ENCODE data around the gene CRYGS.
A peak's percentile ranks its signal among the peaks of the same experiment; 100 is the strongest.

CRYGS gene

GRCh38 chr3:186583831-186584230 is 39.7 kb upstream of the CRYGS start:
- H3K4me1 ChIP-seq (ENCODE audit: low read length), result no peaks in the 10 kb centered on the region
- no peak overlapping the region for H3K4me2 ChIP-seq (ENCODE audit: low read length)
- no peak for TF ChIP-seq CTCF (IDR thresholded peaks at IDR 0.05; ENCODE audit: low read depth, low read length)
- no peak for TF ChIP-seq EZH2phosphoT487 (IDR thresholded peaks at IDR 0.05; ENCODE audit: low read depth)
- H3K27ac ChIP-seq (ENCODE audit: low read length), result no peak overlapping the region
- no peak overlapping the region for H2AFZ ChIP-seq (ENCODE audit: low read depth, low read length)
- no peaks in the 10 kb centered on the region for H3K9me3 ChIP-seq (ENCODE audit: insufficient read depth, low read length)
- H3K4me3 ChIP-seq (ENCODE audit: low read length), result no peak overlapping the region
- peaks cover 68% of the 10 kb centered on the region for H3K36me3 ChIP-seq (replicated peaks; ENCODE audit: low read depth, low read length)
- 0 out of 2 replicates have a peak, but pooled peaks cover 4% of the 10 kb centered on the region for H3K79me2 ChIP-seq (ENCODE audit: low read length)
- no peaks in the 10 kb centered on the region for H3K27me3 ChIP-seq (ENCODE audit: low read depth, low read length)
- H3K9ac ChIP-seq (ENCODE audit: low read length), result no peak overlapping the region
- H4K20me1 ChIP-seq (ENCODE audit: insufficient read depth, low read length), result no peaks in the 10 kb centered on the region

- H3K36me3 ChIP-seq (replicated peaks; ENCODE audit: low read depth, low read length), result peaks cover 76% of the 10 kb centered on the region
- H3K9ac ChIP-seq (ENCODE audit: low read length), result no peak overlapping the region
- no peaks in the 10 kb centered on the region for H4K20me1 ChIP-seq (ENCODE audit: insufficient read depth, low read length)
- no peak overlapping the region for H3K4me3 ChIP-seq (ENCODE audit: low read length)
- H3K27me3 ChIP-seq (ENCODE audit: low read depth, low read length), result no peaks in the 10 kb centered on the region
- H3K4me2 ChIP-seq (ENCODE audit: low read length), result no peak overlapping the region
- H3K9me3 ChIP-seq (ENCODE audit: insufficient read depth, low read length), result no peaks in the 10 kb centered on the region
- no peak overlapping the region for H3K27ac ChIP-seq (ENCODE audit: low read length)
- H2AFZ ChIP-seq (ENCODE audit: low read depth, low read length), result no peak overlapping the region
- H3K79me2 ChIP-seq (ENCODE audit: low read length), result peaks cover 7% of the 10 kb centered on the region; the same call in 1 of the 2 replicates
- no peak for TF ChIP-seq EZH2phosphoT487 (IDR thresholded peaks at IDR 0.05; ENCODE audit: low read depth)
- no peaks in the 10 kb centered on the region for H3K4me1 ChIP-seq (ENCODE audit: low read length)
Measured at GRCh38 chr3:186582541-186582940, 38.4 kb upstream of the CRYGS start.

GRCh38 chr3:186580785-186581184 is 36.6 kb upstream of the CRYGS start:
- no peak overlapping the region for H2AFZ ChIP-seq (ENCODE audit: low read depth, low read length)
- H3K27ac ChIP-seq (ENCODE audit: low read length), result no peak overlapping the region
- TF ChIP-seq CTCF (IDR thresholded peaks at IDR 0.05; ENCODE audit: low read depth, low read length), result no peak
- TF ChIP-seq EZH2phosphoT487 (IDR thresholded peaks at IDR 0.05; ENCODE audit: low read depth), result no peak
- H4K20me1 ChIP-seq (ENCODE audit: insufficient read depth, low read length), result no peaks in the 10 kb centered on the region
- H3K9me3 ChIP-seq (ENCODE audit: insufficient read depth, low read length), result no peaks in the 10 kb centered on the region
- H3K4me3 ChIP-seq (ENCODE audit: low read length), result no peak overlapping the region
- H3K27me3 ChIP-seq (ENCODE audit: low read depth, low read length), result no peaks in the 10 kb centered on the region
- no peak overlapping the region for H3K4me2 ChIP-seq (ENCODE audit: low read length)
- H3K36me3 ChIP-seq (replicated peaks; ENCODE audit: low read depth, low read length), result peaks cover 88% of the 10 kb centered on the region
- peaks cover 7% of the 10 kb centered on the region; the same call in 1 of the 2 replicates for H3K79me2 ChIP-seq (ENCODE audit: low read length)
- H3K9ac ChIP-seq (ENCODE audit: low read length), result no peak overlapping the region
- no peaks in the 10 kb centered on the region for H3K4me1 ChIP-seq (ENCODE audit: low read length)

DNA sequence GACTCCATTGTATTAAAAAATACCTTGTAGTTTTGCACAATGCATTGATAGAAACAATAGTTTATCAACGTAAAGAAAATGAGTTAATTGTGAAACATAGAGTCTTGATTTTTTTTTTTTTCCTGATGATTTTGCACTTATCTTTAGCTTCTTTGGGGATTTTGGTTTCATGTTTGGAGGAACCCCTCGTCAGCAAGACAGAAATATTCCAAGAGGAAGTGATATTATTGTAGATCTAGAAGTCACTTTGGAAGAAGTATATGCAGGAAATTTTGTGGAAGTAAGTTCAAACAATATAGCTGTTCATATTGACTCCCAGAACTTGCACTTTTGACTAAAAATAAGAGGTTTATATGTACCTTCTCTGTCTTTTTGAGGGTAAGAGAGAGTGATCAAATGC is 33.3 kb upstream of the CRYGS start:
- H3K27ac ChIP-seq (ENCODE audit: low read length), result no peak overlapping the region
- TF ChIP-seq EZH2phosphoT487 (IDR thresholded peaks at IDR 0.05; ENCODE audit: low read depth) (no peak), CTCF (IDR thresholded peaks at IDR 0.05; ENCODE audit: low read depth, low read length) (no peak)
- no peaks in the 10 kb centered on the region for H4K20me1 ChIP-seq (ENCODE audit: insufficient read depth, low read length)
- H3K4me1 ChIP-seq (ENCODE audit: low read length), result no peaks in the 10 kb centered on the region
- no peaks in the 10 kb centered on the region for H3K9me3 ChIP-seq (ENCODE audit: insufficient read depth, low read length)
- peaks cover 74% of the 10 kb centered on the region for H3K36me3 ChIP-seq (replicated peaks; ENCODE audit: low read depth, low read length)
- no peak overlapping the region for H3K9ac ChIP-seq (ENCODE audit: low read length)
- H3K27me3 ChIP-seq (ENCODE audit: low read depth, low read length), result no peaks in the 10 kb centered on the region
- H2AFZ ChIP-seq (ENCODE audit: low read depth, low read length), result no peak overlapping the region
- no peak overlapping the region for H3K4me2 ChIP-seq (ENCODE audit: low read length)
- H3K4me3 ChIP-seq (ENCODE audit: low read length), result no peak overlapping the region
- peaks cover 13% of the 10 kb centered on the region for H3K79me2 ChIP-seq (ENCODE audit: low read length)

DNA sequence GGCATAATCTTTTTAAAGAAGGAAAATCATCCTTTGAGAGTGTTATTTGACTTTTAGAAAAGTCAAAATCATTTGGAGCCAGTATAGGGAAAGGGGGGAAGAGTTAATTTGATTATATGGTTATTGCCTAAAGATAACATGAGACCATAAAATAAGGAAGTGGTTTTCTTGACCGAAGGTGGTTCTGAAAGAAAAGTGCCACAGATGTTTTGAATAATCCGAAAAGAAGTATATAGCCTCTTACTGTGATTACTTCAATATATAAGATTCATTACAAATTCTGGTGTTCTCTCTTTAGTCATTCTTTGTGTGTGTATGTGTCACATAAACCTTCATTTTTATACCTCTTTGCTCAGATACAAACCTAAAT is 27.4 kb upstream of the CRYGS start:
- H3K4me2 ChIP-seq (ENCODE audit: low read length), result peak overlapping the region; percentile 95
- peaks cover 15% of the 10 kb centered on the region for H3K4me1 ChIP-seq (ENCODE audit: low read length)
- H3K9me3 ChIP-seq (ENCODE audit: insufficient read depth, low read length), result no peaks in the 10 kb centered on the region
- no peaks in the 10 kb centered on the region for H4K20me1 ChIP-seq (ENCODE audit: insufficient read depth, low read length)
- peaks cover 30% of the 10 kb centered on the region for H3K36me3 ChIP-seq (replicated peaks; ENCODE audit: low read depth, low read length)
- peak overlapping the region; percentile 28 for H3K27ac ChIP-seq (ENCODE audit: low read length)
- H3K79me2 ChIP-seq (ENCODE audit: low read length), result peaks cover 51% of the 10 kb centered on the region
- peak overlapping the region; percentile 83 for H3K4me3 ChIP-seq (ENCODE audit: low read length)
- no peak overlapping the region for H2AFZ ChIP-seq (ENCODE audit: low read depth, low read length)
- peak overlapping the region; percentile 69 for H3K9ac ChIP-seq (ENCODE audit: low read length)
- no peaks in the 10 kb centered on the region for H3K27me3 ChIP-seq (ENCODE audit: low read depth, low read length)
- TF ChIP-seq CTCF (IDR thresholded peaks at IDR 0.05; ENCODE audit: low read depth, low read length) (no peak), EZH2phosphoT487 (IDR thresholded peaks at IDR 0.05; ENCODE audit: low read depth) (no peak)

Data from OCI-LY3 (cell line).